ENCODE data around the gene IGSF6. TPM values are rescaled to one million over a fixed set of nuclear protein-coding genes. Genes with fewer than 3 reads are reported as not detected.
A peak's percentile ranks its signal among the peaks of the same experiment; 100 is the strongest.

IGSF6 gene
- total and polyA plus RNA-seq, 9 of the 15 experiments (the other 6 are each of a cell fraction or from before 2014, with no cell fraction given) = 0.07 TPM; not detected in 8

GRCh38 chr16:21611556-21612384 is 40.6 kb downstream of the IGSF6 start (continued):
- no peak for TF ChIP-seq SRSF1 (IDR thresholded peaks at IDR 0.05; ENCODE audit: low read depth, low read length)
- peak; percentile 68; the same call in 1 of the 2 replicates for TF ChIP-seq ATF7 (IDR thresholded peaks at IDR 0.05)
- TF ChIP-seq, protein P1, sequence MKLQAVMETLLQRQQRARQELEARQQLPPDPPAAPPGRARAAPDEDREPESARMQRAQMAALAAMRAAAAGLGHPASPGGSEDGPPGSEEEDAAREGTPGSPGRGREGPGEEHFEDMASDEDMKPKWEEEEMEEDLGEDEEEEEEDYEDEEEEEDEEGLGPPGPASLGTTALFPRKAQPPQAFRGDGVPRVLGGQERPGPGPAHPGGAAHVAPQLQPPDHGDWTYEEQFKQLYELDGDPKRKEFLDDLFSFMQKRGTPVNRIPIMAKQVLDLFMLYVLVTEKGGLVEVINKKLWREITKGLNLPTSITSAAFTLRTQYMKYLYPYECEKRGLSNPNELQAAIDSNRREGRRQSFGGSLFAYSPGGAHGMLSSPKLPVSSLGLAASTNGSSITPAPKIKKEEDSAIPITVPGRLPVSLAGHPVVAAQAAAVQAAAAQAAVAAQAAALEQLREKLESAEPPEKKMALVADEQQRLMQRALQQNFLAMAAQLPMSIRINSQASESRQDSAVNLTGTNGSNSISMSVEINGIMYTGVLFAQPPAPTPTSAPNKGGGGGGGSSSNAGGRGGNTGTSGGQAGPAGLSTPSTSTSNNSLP (IDR thresholded peaks at IDR 0.05; ENCODE audit: borderline replicate concordance, low read depth, low read length) = peak; percentile 86; the same call in 1 of the 2 replicates
- TF ChIP-seq BRD9 (IDR thresholded peaks at IDR 0.05; ENCODE audit: low read depth, partially characterized antibody) = peak; percentile 34
- peak; percentile 80; the same call in 1 of the 2 replicates for TF ChIP-seq CTBP1 (IDR thresholded peaks at IDR 0.05; ENCODE audit: borderline replicate concordance)
- peak in 1 of 2 experiments; percentile 94; a peak in 2 of 4 replicates for TF ChIP-seq TBL1XR1 (IDR thresholded peaks at IDR 0.05; ENCODE audit: low read length in 2 of 2)
- no peak for TF ChIP-seq FOXP4 (CRISPR knock-in tag; IDR thresholded peaks at IDR 0.05; ENCODE audit: borderline replicate concordance)
- TF ChIP-seq SETDB1 (IDR thresholded peaks at IDR 0.05; ENCODE audit: low read length) = no peak
- TF ChIP-seq DDX20 (tag; IDR thresholded peaks at IDR 0.05; ENCODE audit: low read depth) = no peak
- TF ChIP-seq E2F3 (CRISPR knock-in tag; IDR thresholded peaks at IDR 0.05) = no peak
- no peak for TF ChIP-seq ZNF436 (CRISPR knock-in tag; IDR thresholded peaks at IDR 0.05)
- TF ChIP-seq SAFB2 (IDR thresholded peaks at IDR 0.05; ENCODE audit: borderline replicate concordance, low read depth, low read length, severe bottlenecking) = no peak
- peak; percentile 89 for TF ChIP-seq TCF3 (CRISPR knock-in tag; IDR thresholded peaks at IDR 0.05)
- peak; percentile 83 for TF ChIP-seq NBN (IDR thresholded peaks at IDR 0.05; ENCODE audit: low read depth)
- no peak for TF ChIP-seq ZNF431 (CRISPR knock-in tag; IDR thresholded peaks at IDR 0.05)
- 0 out of 2 replicates have a peak, but pooled peaks have one; percentile 12 for TF ChIP-seq KAT7 (CRISPR knock-in tag; IDR thresholded peaks at IDR 0.05; ENCODE audit: borderline replicate concordance)
- peak; percentile 100 for TF ChIP-seq HDAC2 (IDR thresholded peaks at IDR 0.05)
- TF ChIP-seq, protein P2, sequence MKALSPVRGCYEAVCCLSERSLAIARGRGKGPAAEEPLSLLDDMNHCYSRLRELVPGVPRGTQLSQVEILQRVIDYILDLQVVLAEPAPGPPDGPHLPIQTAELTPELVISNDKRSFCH (CRISPR knock-in tag; IDR thresholded peaks at IDR 0.05) = no peak
- TF ChIP-seq, protein P2 (tag; IDR thresholded peaks at IDR 0.05) = 0 out of 2 replicates have a peak, but pooled peaks have one; percentile 12
